Erythroblast (primary cell): ENCODE measurements around the gene ABLIM2.

ENCODE experiments used
- GATA1 ChIP-seq: IDR thresholded peaks from 2 replicates; pipeline ENCODE4 v1.6.1; 2011; ENCODE audit warnings: low read depth, mild to moderate bottlenecking, control low read depth, low read length, moderate library complexity
- POLR2A ChIP-seq: IDR thresholded peaks from 2 replicates; pipeline ENCODE4 v1.6.1; 2011; ENCODE audit warnings: mild to moderate bottlenecking, low read length

DNA sequence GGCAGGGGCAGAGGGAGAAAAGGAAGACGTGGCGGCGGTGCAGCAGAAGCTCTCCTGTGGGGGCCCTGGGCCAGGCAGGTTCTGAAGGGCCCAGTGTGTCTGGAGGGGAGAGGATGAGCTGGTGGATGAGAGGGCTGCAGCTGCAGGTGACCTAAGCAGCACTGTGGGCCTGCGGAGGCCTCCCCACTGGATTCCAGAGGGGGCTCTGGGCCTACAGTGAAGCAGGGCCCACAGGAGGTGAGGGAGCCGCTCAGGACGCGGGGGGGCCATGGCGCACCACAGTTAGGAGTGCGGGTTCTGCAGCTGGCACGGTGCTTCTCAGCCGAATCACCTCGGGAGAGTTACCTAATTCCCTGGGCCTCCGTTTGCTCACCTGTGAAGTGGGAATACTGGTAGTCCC is 10.5 kb downstream of the ABLIM2 start:
- TF ChIP-seq POLR2A = no peak
- TF ChIP-seq GATA1 = no peak
